ENCODE measurements around the gene HIVEP2.

HIVEP2 gene

DNA sequence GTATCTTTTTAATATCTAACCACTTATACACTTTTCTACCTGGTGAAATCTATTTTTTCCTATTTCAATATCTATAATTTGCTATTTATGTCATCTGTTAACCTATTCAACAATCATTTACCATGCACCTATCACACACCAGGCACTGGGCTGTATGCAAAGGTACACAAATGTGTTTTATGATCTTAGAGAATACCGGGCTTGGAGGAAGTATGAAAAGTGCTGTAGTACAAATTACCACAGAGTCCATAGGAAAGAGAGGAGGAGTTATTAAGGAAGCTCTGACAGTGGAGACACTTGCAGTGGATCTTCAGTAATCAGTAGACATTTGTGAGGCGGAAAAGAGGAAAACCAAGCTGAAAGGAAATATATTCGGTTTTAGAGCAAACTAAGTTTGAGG lies 96.0 kb downstream of the HIVEP2 start:
- TF ChIP-seq, protein P1, sequence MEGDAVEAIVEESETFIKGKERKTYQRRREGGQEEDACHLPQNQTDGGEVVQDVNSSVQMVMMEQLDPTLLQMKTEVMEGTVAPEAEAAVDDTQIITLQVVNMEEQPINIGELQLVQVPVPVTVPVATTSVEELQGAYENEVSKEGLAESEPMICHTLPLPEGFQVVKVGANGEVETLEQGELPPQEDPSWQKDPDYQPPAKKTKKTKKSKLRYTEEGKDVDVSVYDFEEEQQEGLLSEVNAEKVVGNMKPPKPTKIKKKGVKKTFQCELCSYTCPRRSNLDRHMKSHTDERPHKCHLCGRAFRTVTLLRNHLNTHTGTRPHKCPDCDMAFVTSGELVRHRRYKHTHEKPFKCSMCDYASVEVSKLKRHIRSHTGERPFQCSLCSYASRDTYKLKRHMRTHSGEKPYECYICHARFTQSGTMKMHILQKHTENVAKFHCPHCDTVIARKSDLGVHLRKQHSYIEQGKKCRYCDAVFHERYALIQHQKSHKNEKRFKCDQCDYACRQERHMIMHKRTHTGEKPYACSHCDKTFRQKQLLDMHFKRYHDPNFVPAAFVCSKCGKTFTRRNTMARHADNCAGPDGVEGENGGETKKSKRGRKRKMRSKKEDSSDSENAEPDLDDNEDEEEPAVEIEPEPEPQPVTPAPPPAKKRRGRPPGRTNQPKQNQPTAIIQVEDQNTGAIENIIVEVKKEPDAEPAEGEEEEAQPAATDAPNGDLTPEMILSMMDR (IDR thresholded peaks at IDR 0.05), result no peak

DNA sequence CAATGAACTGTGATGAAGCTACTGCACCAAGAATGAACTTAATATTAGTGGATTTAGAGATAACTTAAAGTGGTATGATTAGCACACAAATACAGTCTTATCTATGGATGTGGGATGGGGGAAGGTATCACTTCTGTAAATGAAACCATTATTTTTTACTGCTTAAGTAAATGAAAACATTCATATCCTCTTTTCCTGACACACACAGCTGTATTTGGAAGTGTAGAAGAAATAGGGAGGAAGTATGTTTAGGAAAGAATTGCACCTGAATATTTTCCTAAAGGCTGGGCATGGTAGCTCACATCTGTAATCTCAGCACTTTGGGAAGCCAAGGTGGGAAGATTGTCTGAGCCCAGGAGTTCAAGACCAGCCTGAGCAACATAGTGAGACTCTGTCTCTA lies 96.8 kb downstream of the HIVEP2 start:
- TF ChIP-seq, protein P1 (IDR thresholded peaks at IDR 0.05), result no peak

DNA sequence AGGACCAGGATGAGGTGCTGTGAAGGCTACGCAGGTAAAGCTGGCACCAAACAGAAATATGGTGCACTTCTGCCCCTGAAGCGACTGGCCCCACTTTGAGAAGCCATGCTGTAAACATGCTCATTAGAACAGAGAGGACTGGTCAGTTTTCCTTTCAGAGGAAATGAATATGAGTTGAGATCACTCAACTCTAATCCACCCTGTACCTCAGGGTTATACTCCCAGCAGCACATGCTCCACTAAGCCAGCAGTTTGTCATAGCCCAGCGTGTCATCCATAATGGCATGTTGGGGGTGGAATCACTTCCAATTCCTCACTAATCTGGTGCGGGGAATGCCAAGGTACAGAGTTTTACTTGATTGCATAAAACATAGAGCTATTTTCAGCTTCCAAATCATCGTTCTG lies 98.1 kb downstream of the HIVEP2 start:
- TF ChIP-seq, protein P1 (IDR thresholded peaks at IDR 0.05), result no peak

DNA sequence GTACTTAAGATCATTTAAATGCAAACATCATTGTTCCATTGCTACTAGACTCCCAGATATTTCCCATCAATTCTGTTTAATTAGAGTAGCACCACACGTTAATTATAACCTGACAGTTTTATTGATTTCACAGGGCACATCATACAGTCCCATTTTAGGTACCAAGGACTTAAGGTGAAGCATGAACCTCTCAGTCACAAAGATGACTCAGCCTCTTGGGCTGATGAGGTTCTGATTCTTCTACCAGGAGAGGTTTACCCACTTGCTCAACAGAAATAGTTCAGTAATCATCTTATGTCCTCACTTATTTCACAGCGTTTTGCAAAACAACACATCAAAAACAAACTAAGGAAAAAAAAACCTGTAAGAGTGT lies 98.5 kb downstream of the HIVEP2 start:
- TF ChIP-seq, protein P1 (IDR thresholded peaks at IDR 0.05), result no peak

DNA sequence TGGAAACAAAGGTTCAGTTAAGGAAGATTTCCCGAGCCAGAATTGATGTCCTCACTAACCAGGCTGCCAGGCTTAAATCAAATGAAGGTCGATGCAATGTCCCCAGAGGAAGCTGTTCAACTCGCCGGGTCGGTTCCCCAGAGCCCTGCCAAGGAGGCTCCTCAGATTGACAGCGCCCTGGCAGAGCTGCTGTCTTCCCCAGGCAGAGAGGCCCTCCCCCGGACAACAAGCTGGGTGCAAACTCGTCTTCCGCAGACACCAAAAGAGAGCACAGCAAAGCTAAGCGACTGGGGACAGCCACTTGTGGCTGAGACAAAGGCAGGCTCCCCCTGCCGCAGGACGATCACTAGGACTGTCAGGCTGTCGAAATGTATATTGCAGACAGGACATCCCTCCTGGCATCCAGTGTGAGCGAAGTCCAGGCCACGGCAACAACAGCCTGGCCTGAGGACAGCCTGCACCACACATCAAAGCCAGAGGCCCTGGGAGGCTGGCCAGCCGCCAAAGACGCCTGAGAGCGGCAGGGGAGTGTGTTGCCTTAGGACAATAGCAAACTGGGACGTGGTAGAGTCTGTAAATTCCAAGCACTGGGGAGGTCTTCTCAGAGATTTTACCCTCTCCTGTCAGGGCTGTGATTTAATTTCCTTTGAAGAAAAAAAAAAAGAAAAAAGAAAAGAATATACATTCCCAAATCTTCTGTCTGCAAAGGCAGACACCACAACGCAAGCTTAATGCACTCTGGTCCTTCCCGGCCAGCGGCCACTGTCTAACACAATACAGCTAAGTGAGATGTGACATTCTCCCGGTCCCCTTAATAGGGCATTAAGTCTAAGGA lies 99.1 kb downstream of the HIVEP2 start:
- TF ChIP-seq, protein P1 (IDR thresholded peaks at IDR 0.05), result no peak

DNA sequence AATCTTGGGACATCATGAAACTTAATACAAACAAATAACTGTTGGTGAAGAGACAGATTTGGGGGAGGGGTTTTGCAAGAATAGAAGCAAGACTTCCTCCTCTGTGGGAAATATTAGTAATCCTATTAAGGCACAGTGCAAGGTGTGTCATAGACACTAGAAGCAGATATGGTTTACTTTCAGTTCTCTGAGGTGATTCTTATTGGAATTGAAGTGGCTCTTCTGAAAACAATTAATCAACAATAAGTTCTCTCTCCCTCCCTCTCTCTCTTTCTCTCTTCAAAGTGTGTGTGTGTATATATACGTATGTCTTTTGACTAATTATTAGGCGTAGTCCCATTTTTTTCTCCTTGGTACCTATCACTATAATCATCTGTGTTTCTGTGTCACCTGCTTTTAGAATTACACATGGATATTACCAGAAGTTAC lies 99.8 kb downstream of the HIVEP2 start:
- TF ChIP-seq, protein P1 (IDR thresholded peaks at IDR 0.05), result no peak

DNA sequence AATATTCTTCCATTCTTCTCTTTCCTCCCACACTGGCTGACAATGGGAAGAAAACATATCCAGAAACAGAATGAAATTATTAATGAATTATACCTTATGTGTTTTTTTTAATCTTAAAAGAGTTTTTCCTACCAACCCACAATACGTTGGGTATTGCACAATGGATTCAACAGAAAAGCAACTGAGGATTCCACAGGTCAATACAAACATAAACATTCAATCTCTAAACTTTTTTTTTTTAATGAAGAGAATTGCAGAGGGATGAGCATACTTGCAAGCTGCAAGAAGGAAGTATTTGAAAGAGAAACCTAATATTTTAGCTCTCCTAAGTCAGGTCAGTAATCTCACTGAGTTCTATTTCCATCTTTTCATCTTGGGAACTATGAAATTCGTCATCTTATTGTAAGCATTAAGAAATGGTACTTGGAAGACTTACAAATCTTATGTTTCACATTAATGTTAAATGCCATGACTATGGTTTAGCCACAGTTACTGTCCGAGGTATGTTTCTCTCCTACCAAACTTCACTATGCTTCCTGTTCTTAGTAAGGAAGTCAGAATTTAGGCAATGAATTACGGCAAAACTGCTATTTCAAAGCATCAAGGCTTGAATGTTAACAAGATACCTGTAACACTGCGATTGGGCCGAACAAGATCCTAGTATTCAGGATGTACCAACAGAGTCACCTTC lies 100.8 kb downstream of the HIVEP2 start:
- TF ChIP-seq, protein P1 (IDR thresholded peaks at IDR 0.05), result no peak

Data from LNCAP (cell line).